Right renal cortex interstitium (tissue), 3 donors: ENCODE measurements around the gene STXBP1. TPM values are rescaled to one million over a fixed set of nuclear protein-coding genes. Genes with fewer than 3 reads are reported as not detected.
"Not testable (repeated sequence)": the region's sequence is repeated elsewhere in the genome, so short reads cannot be mapped to it uniquely, and the experiment has no call there.

Source experiments
- DNase-seq, 3 donors: peaks; one replicate each; pipeline ENCODE4 v3.0.0-alpha.2; 2013; ENCODE audit warnings: low read depth in 3 of 3, low spot score in 2 of 3
- polyA plus RNA-seq, 3 donors: library from polyadenylated mRNA; unstranded; fragments of 120-200 nt; gene quantifications; one replicate each; pipeline ENCODE4 v1.2.1, GENCODE V29; 2013; ENCODE audit not compliant: insufficient read length in 3 of 3

The STXBP1 gene
- polyA plus RNA-seq, 3 donors: 23.4 to 29.9 (median 26.3) TPM

GRCh38 chr9:127575875-127576778 lies 36.0 kb upstream of the STXBP1 start:
- no peak for DNase-seq

GRCh38 chr9:127577194-127577593 lies 34.9 kb upstream of the STXBP1 start:
- not testable (repeated sequence) for DNase-seq

- DNase-seq: no peak
These were observed 33.5 kb upstream of the STXBP1 start for GRCh38 chr9:127578627-127578951.

- DNase-seq: no peak
These were observed 32.9 kb upstream of the STXBP1 start for GRCh38 chr9:127578952-127579853.

GRCh38 chr9:127580366-127580765 lies 31.7 kb upstream of the STXBP1 start:
- DNase-seq: no peak

- no peak for DNase-seq
These were observed 31.1 kb upstream of the STXBP1 start for GRCh38 chr9:127580879-127581475.

GRCh38 chr9:127584474-127584805 lies 27.6 kb upstream of the STXBP1 start:
- not testable (repeated sequence) for DNase-seq

GRCh38 chr9:127585161-127585819 lies 26.8 kb upstream of the STXBP1 start:
- no peak for DNase-seq

- DNase-seq: no peak
These were observed 26.0 kb upstream of the STXBP1 start for GRCh38 chr9:127586096-127586495.

- DNase-seq: no peak
These were observed 25.5 kb upstream of the STXBP1 start for GRCh38 chr9:127586537-127586936.

- no peak for DNase-seq
These were observed 24.1 kb upstream of the STXBP1 start for GRCh38 chr9:127587966-127588365.

- no peak for DNase-seq
These were observed 23.2 kb upstream of the STXBP1 start for GRCh38 chr9:127588740-127589506.

- no peak for DNase-seq
These were observed 22.1 kb upstream of the STXBP1 start for GRCh38 chr9:127589955-127590370.

- DNase-seq: no peak
These were observed 16.5 kb upstream of the STXBP1 start for GRCh38 chr9:127595611-127596010.

GRCh38 chr9:127598839-127599549 lies 13.1 kb upstream of the STXBP1 start:
- DNase-seq: no peak

GRCh38 chr9:127599550-127599891 lies 12.6 kb upstream of the STXBP1 start:
- no peak for DNase-seq

- DNase-seq: no peak
These were observed 8.9 kb upstream of the STXBP1 start for GRCh38 chr9:127603226-127603625.

GRCh38 chr9:127606043-127606442 lies 6.0 kb upstream of the STXBP1 start:
- no peak for DNase-seq
